HG03175 (cell line): ENCODE results near the gene FNDC3B.

Source experiments
- ATAC-seq: cut with Tn5 transposase; IDR thresholded peaks from one replicate; pipeline ENCODE4 v1.9.1; 2021; ENCODE audit warnings: mild to moderate bottlenecking, moderate library complexity; ENCODE audit not compliant: unreplicated experiment

The FNDC3B gene

DNA sequence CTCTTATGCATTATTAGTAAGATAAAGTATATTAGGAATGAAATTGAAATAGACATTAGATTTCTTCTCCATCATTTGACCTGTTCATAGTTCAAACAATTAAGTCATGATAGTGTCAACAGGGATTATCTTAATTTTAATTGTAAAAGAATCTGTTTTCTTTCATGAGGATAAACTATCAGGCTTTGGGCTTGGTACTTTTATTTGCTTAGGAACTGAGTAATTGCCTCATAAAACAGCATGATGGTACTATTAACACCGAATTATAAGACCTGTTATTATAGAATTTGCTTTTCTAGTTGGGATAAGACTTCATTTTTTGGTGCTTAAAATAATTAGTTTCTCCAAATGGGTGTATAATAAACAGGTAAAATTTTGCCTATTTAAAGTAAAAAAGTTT is 71.8 kb downstream of the FNDC3B start:
- no peak for ATAC-seq

DNA sequence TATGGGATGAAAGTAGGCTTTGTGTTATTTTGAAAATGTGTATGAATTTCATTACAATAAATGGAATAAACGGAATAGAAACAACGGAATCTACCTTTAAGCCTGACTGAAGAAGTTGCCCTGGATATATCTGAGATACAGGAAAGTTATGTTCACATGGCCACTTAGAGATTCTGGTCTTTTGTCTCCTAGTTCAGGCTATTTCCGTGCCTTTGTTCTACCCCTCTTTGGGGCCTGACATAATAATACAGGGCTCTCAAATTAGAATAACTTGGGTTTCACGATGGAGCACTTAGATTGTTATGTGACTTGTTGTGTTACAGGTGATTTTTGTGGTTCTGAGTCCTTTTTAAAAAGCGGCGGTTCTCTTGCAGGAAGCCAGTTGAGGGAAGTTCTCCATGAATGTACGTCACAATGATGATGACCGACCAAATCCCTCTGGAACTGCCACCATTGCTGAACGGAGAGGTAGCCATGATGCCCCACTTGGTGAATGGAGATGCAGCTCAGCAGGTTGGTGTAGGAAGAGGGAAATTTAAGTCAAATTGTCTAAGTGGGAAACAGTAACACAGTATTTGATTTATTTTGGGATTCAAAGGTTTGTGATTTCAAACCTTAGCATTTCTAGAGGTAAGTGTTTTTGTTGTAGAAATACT is 72.8 kb downstream of the FNDC3B start:
- no peak for ATAC-seq

DNA sequence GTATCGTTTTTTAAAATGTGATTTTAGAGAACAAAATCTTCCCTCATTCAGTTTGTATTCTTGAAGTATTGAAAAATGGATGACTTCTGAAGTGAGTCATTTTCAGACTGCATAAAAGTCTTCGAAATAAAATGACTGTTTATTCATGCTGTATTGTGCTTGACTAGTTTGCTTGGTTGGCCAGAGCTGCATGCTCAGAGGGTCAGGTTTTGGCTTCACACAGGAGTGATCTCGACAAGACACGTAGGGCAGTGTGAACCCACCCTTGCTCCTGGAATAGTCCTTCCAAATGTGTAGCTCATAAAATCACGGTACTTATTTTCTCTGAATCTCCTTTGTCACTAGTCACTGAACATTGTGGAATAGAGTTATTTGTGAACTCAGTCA is 73.3 kb downstream of the FNDC3B start:
- ATAC-seq, result no peak

DNA sequence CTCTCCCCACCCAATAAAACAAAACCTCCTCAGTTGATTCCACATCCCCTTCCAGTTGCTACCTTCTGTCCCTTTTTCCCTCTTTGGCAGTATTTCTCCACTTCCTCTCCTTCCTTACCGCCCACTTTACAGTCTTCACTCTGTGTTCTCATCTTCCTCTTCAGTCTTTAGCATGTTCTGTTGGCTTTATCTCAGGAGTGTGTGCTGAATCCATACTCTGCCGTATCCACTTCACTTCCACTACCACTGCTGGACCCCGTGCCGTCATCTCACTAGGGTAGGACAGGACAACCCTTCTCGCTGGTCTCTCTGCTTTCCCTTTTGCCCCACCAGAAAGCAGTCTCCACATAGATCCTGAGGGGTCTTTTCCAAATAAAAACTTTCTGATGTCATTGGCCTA is 74.3 kb downstream of the FNDC3B start:
- no peak for ATAC-seq

DNA sequence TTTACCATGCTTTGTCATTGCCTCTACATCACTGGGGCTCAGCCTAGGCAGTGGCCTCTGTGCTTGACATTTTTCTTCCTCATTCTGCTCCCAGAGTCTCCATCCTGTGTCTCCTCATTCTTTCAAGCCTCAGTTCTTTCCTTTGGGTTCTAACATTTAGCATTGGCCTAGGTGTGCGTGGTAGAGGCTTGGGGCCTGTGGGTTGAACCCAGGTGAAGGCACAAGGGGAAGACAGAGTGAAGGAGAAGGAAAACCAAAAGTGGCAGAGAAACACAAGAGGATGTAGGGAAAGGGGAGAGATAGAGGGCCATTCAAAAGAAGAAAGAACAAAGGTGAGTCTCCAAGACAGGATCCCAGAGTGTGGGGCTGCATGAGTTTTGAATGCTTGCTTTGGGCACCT is 75.7 kb downstream of the FNDC3B start:
- no peak for ATAC-seq

DNA sequence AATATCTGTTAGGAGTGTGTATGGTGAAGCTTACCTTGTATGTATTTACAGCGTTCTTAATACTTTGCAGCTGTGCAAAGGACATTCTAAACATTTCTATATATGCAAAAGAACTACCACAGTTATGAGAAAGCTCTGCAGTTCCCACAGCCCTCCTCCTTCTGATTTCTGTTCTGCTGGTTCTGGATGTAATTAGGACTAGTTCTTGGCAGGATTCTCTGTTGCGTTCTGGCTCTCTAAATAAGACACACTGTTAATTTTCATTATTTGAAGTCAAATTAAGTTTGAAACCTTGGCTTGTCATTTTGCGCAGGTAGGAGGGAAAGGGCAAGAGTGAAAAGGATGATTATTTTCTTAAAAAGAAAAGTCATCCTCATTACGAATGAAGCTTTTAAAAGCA is 76.4 kb downstream of the FNDC3B start:
- ATAC-seq, result no peak

DNA sequence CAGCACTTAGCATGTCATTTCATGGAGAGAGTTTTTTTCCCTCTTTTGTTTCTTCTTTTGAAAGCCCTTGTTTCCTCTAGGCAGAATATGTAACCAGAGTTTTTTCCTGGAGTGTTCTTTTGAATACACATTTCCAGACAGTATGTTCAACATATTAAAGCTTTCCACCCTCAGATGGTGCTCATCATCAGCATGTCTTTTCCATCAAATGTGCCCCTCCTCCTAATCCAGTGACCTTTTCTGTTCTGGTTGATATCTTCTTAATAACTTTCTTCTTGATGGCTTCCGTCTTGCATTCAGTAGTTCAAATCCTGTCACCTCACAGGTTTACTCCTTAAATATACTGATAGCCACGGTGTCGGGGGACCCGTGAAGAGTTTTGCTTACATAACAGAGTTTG is 78.6 kb downstream of the FNDC3B start:
- no peak for ATAC-seq

DNA sequence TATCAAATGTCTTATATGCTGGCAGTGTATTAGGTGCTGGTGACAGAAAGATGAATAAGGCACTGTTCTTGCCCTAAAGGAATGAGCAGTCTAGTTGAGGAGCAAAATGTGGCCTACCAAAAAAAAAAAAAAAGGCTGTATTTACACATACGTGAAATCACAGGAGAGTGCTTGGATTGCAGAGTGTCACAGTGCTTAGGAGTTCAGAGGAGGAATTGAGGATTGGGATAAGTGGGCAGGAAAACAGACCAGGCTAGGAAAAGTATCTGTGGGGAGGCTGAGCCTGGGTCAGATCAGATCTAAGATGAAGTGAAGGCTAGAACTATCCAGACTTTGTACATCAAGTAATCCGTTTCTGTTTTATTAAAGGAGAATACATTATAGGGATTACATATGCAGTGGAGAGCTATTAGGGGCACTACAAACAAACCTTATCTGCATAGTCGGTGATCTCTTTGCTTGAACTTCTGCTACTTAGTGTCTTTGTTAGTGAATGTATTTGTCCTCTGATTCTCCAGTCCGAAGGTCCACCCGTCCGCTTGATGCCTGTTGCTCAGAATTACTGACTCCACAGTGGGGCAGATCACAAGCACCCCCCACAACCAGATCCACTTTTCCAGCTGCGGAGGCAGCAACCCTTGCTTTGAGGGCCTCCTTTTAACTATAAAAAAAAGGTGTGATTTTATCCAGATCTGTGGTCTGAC is 80.0 kb downstream of the FNDC3B start:
- no peak for ATAC-seq

DNA sequence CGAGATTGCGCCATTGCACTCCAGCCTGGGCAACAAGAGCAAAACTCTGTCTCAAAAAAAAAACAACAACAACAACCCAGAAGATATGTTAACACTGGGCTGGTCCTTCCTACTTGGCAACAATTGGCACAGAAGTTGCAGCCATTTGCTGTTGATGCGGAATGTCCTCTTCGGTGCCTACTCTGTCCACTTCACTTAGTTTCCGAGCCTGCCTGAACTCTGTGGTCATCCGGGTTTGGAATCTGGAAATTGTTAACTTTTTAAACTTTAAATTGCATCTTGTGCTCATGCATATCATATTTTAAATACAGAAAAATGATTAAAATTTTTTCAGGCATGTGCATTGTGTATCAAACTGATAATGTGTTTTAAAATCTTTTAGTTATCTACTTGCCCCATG is 81.5 kb downstream of the FNDC3B start:
- no peak for ATAC-seq

DNA sequence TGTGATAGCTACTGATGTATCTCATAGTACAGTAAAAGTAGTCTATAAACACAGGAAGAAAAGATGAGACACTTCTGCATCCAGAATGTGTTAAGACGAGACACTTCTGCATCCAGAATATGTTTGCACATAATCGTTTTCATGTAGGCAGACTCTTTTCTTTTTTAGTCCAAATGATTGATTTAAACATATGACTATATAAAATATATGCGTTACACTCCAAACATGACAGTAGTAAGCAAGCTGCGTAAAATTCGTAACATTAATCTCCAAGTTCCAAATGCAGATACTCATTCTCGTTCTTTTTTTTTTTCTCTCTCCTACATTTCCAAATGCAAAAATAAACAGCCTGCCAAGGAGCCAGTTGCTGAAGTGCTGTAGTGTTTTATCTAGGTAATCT is 82.6 kb downstream of the FNDC3B start:
- no peak for ATAC-seq

DNA sequence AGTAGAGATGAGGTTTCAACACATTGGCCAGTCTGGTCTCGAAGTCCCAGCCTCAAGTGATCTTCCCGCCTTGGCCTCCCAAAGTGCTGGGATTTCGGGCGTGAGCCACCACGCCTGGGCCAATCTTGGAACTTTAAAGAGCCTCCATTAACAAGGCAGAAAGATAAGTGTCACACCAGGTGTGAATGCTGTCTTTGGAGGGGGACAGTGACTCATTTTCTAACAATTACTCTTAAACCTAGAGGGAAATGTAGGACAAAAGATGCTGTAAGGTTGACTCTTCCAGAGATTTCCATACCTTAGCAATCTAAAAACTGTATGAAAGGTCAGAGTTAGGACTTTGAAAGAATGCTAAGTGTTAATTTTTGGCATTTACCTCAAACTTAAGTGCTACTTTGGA is 84.9 kb downstream of the FNDC3B start:
- no peak for ATAC-seq

DNA sequence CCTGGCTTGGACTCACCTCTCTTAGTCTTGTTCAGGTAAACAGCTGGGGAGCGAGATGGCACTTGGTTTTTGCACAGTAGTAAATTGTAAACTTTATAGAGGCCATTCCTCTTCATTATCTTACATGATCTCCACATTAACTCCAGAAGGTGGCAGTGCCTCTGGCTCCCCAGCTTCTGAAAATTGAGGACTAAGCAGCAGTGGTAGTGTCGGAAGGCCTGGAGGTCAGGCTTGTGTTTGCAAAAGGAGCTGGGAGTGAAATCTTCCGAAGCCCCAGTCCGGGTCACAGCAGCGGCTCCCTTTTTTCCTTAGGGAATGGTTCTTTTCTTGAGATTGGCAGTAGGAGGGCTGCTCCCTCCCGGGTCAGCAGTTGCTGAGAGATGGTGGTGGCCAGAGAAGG is 85.7 kb downstream of the FNDC3B start:
- no peak for ATAC-seq

DNA sequence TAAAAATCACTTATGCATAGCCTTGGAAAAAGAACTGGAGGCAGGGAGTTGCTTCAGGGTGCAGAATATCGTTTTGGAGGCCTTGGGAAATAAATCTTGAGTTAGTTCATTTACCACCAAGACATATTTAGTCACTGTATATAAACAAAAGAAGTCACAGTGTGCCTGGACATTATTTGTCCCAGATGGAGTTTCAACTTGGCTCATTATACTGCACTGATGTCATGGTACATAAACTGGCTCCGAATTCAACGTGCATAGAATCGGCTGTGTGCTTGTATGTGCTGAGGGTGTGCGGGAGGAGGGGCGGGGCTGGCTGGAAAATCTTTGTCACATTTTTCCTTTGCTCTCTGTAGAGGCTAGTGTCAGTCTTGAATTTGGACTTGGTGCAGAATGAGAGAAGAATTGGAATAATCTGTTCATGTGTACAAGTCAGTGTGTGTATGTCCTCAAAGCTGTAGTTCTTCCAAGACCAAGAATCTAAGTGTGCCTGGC is 86.6 kb downstream of the FNDC3B start:
- ATAC-seq, result no peak

DNA sequence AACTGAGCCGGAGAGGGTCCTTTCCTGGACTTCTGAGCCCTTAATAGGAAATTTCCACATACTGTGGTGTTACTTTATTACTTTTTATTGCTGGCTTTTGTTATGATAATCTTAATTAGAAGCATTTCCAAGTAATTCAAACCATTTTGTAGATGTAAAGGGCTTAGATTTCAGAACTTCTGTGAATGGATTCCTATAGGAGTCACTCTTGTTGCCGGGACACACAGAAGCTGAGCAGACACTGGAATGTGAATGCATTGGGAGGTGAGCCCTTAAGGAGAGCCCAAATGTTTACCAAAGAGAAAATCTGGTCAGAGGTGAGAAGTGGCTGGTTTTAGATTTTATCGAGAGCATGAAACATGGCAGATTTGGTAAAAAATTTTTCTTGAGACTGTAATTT is 87.4 kb downstream of the FNDC3B start:
- no peak for ATAC-seq

DNA sequence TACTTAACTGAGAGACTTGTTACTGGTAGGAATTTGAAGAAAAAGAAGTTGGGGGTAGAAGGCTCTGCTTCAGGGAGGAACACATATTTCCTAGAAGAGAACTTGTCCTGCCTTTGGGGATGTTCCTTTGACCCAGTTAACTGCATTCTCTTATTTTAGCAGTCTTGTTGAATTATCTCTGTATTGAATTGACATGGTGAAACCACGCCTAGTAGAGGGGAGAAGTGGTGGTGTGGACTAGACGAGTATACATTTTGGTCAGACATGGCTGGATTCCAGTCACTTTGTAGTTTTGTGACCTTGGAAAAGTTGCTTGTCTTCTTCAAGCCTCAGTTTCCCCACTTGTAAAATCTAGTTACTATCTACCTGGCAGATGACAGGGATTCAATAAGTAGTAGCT is 87.8 kb downstream of the FNDC3B start:
- no peak for ATAC-seq

DNA sequence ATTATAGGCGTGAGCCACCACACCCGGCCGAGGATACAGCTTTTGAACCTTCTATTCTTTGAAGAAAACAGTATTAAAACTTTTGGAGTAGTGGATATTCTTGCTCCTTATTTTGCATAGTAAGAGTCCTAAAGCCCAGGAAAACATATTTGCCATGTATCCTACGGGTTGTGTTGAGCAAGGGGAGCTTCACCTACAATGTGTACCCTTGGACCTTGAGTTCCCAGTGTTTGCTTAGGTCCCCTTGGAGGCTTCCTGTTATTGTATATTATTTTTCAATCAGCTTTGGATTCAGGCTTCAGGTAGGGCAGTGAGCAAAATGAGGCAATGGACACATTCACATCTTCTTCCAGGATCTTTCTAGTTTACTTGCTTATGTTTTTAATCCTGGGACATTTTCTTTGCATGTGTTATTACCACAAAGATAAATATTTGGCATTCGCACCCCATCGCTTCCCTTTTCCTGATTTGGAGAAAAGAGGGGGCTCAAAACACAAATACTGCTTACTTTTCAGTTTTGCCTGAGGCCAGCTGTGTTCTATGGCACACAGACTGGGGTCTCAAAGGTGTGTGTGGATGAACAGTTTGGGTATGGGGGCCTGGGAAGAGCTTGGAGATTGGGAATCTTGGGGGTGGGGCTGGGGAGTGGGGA is 88.7 kb downstream of the FNDC3B start:
- ATAC-seq, result no peak

DNA sequence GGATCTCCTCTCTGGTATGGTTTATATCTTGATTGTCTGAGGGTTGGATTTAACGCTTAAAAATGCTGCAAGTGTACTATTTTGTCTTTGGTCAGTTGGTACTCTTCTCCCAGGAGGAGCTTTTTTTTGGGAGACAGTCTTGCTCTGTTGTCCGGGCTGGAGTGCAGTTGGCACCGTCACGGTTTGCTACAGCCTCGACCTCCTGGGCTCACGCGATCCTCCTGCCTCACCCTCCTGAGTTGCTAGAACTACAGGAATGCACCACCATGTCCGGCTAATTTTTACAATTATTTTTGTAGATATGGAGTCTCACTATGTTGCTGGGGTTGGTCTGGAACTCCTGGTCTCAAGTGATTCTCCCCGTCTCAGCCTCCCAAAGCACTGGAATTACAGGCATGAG is 89.5 kb downstream of the FNDC3B start:
- ATAC-seq, result no peak

DNA sequence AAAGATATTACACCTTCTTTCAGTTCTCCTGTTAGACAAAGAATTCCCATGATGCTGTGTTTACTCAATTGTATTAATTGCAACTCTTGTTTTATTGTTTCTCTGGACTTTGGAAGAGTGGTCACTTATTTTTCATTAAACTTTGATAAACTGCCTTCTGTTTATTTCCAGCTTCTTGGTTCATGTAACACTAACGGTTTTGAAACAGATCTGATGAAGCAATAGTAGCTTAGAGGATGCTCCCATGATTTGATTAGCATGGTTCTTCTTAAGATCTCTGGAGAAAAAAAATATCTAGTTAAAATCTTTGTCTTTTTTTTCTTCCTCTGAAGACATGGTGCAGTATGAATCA is 90.1 kb downstream of the FNDC3B start:
- ATAC-seq, result no peak

DNA sequence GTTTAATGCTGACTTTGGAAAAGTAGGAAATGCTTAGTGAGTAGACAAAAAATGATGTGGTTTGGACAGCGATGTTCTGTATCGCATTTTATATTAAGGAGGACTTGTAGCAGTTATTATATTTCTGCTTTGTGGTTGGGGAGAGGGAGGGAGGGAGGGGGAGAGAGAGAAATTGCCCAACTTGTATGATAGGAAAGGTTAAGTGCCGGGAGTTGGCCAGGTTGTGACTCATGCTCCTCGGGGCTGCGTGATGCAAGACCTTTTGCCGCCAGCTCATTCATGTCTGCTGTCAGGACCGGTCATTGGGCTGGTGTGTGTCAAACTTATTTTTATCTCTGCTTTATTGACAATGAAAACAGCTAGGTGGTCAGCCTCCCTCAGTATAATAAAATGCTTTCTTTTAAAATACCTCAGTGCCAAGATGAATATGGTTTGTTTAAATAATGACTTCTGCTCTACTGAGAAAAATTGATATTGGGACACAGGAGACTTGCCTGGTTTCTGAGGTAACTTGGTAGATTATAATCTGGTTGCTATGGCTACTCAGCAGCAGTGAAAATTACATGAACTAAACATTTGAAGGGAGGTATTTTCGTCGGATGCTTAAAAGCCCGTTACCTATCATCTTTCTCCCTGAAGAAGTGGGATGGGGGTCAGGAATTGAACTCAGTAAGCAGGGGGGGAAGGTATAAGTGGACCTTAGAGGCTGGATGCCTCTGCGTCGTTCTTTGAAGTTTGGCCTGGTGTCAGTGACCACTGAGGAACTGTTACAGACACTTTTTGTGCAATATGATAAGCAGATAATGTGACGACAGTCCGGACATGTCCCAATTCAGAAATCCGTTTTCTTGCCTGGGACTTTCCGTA is 90.7 kb downstream of the FNDC3B start:
- ATAC-seq, result no peak

DNA sequence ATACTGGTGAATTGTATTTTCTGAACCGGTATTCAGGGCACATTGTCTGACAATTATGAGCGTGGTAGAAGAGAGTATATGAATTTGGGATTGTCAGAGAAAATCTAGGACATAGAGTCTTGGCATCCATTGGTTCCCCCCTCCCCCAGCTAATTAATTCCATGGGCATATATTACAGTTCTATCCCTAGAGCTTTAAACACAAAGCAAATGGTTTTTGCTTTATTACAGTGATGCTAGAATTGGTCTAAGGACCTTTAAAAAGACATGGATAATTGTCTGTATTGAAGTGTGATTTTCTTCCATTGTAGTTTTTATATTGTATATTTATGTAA is 91.3 kb downstream of the FNDC3B start:
- no peak for ATAC-seq

DNA sequence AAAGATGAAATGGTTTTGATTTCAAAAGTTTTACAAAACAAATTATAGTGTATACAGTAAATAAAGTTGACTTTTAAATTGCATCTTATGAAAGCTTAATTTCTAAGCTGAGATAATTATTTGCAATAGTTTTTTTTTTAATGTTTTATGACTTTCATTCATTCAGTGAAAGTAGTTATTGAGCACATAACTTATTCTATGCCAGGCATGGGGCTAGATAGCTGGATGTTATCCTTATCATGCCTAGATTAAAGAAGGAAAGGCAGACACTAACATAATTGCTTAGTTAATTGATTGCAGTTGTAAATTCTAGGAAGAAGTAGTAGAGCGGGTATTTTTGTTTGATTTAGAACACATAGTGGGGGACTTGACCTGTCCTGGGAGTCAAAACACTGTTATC is 92.4 kb downstream of the FNDC3B start:
- ATAC-seq, result no peak

DNA sequence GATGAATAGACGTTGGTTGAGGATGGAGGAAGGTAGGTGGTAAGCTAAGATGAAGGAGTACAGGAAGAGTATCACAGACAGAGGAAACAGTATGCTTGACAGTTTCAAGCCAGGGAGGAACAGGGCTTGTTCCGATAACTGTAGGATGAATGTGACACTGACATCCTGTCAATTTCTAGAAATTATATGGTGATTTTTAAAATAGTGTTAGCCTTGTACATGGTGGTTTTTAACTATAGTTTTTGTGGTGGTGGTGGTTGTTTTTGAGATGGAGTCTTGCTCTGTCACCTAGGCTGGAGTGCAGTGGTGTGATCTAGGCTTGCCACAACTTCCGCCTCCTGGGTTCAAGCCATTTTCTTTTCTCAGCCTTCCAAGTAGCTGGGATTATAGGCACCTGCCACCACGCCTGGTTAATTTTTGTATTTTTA is 92.8 kb downstream of the FNDC3B start:
- ATAC-seq, result no peak
